SJSA1 (cell line): Measurements from ENCODE around the gene CCDC106. TPM values are rescaled to one million over a fixed set of nuclear protein-coding genes. Genes with fewer than 3 reads are reported as not detected.

Experiments used
- DNase-seq, 2 experiments: peaks; one replicate each; pipeline ENCODE4 v3.0.0-alpha.2; 2015 to 2020; ENCODE audit warnings: low spot score in 2 of 2, low read depth in 1 of 2
- H3K27ac ChIP-seq: fragments of 250-450 bp; sonication (Bioruptor Pico); 2 replicates; pipeline ENCODE4 v1.5.1; 2020; ENCODE audit warnings: mild to moderate bottlenecking, moderate library complexity
- H3K27me3 ChIP-seq: fragments of 250-450 bp; sonication (Bioruptor Pico); replicated peaks from 2 replicates; pipeline ENCODE4 v1.5.1; 2020; ENCODE audit warnings: mild to moderate bottlenecking, moderate library complexity
- H3K36me3 ChIP-seq: fragments of 250-450 bp; sonication (Bioruptor Pico); 2 replicates; pipeline ENCODE4 v1.5.1; 2020; ENCODE audit warnings: mild to moderate bottlenecking
- H3K4me1 ChIP-seq: fragments of 250-450 bp; sonication (Bioruptor Pico); replicated peaks from 2 replicates; pipeline ENCODE4 v1.6.1; 2021; ENCODE audit warnings: mild to moderate bottlenecking
- H3K4me3 ChIP-seq: fragments of 250-450 bp; sonication (Bioruptor Pico); 2 replicates; pipeline ENCODE4 v1.5.1; 2020; ENCODE audit warnings: mild to moderate bottlenecking
- H3K9me3 ChIP-seq: fragments of 250-450 bp; sonication (Bioruptor Pico); replicated peaks from 2 replicates; pipeline ENCODE4 v1.5.1; 2020; ENCODE audit warnings: mild to moderate bottlenecking
- total RNA-seq: library from RNA; depleted of rRNA; stranded (reverse); fragments of >200 nt; shearing (Covaris generic); gene quantifications from 2 replicates; pipeline ENCODE4 v1.2.3, GENCODE V29; 2014

CCDC106 gene
- total RNA-seq, 1 experiment from 2014 or later: 6.0 TPM

DNA sequence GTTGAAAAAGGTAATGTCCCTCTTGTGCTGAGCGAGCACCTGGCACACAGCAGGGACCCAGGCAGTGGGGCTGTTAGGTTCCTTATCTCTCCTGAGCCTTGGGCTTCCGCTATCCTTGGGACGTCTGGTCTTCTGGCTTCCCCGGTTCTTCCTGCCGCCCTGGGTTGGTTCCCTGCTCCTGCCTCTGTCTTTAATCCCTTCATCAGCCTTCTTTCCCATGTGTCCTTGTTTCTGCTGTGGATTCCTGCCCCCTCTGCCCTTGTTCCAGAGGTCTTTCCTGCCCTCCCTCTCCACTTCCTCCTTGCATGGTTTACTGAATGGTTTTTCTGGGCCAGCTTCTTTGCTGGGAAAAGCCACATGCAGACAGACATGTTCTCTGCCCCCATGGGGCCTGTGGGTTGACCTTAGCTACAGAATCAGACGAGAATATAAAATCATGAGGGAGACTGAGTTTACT lies 29.6 kb downstream of the CCDC106 start:
- peaks cover 84% of the 10 kb centered on the region for H3K36me3 ChIP-seq
- peaks cover 17% of the 10 kb centered on the region for H3K4me1 ChIP-seq
- no peak overlapping the region for H3K27ac ChIP-seq
- no peak for DNase-seq
- H3K4me3 ChIP-seq: no peak overlapping the region
- H3K9me3 ChIP-seq: no peaks in the 10 kb centered on the region; the same call in 1 of the 2 replicates
- no peaks in the 10 kb centered on the region for H3K27me3 ChIP-seq

DNA sequence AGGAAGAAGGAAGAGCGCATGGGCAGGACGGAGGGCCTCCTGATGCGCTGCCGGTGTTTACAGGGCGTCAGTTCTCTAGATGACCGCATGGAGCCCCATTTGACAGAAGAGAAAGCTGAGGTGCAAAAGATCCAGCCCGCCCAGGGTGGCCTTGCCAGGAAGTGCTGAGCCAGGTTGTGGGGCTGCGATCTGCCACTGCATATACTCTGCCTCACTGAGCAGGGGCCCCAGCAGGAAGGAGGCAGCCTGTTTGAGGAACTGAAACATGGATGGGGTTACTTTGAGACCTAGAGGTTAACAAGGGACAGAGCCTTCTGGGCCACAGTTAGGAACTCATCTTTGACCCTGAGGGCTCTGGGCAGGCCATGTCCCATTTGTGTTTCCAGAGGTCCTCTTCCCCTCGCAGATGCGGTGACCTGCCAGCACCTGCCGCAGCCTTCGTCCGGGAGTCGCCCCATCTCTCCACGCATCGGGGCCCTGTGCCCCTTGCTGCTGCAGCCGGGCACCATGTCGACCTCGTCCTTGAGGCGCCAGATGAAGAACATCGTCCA lies 30.2 kb downstream of the CCDC106 start:
- DNase-seq: no peak
- Histone ChIP-seq H3K36me3 (peaks cover 85% of the 10 kb centered on the region), H3K27me3 (no peaks in the 10 kb centered on the region), H3K9me3 (no peaks in the 10 kb centered on the region; the same call in 1 of the 2 replicates), H3K4me1 (peaks cover 17% of the 10 kb centered on the region), H3K4me3 (no peak overlapping the region), H3K27ac (no peak overlapping the region)

DNA sequence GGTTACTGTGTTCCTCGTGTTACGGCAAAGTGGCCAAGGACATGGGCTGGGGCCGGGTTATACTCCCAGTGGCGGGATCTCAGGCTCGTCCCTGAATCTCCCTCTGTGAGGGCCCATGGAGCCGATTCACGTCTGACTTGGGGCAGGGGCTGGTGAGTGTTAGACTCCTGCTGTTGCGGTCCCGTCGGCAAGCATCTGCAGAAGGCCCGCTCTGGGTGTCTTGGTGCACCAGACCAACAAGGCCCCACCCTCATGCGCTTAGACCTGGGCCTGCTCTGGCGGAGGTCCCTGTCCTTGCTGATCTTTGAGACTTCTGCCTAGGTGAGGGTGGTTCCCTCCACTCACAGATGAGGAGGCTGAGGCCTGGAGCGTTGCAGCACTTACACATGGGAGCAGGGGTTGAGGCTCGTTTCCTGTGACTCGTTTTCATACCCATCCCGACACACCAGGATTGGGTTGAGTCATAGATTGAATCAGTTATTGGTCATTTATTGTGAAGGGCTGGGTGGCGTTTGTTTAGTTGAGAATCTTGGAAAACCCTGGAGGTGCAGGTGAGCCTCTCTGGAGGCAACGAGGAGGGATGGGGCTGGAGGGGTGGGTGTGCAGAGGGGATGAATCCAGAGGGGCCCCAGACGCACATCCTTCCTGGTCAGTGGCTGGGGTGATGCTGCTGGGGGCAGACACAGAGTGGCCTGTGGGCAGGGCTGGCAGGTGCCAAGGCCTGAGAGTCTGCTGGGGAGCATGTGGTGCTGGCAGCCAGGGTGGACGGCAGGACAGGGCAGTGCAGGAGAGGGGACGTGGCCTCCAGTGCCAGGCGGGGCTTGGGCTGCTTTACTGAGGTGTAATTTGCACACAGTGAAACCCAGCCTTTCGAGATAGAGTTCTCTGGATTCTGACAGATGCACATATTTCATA lies 31.6 kb downstream of the CCDC106 start:
- Histone ChIP-seq H3K27ac (no peak overlapping the region), H3K4me3 (no peak overlapping the region), H3K27me3 (no peaks in the 10 kb centered on the region), H3K36me3 (peaks cover 87% of the 10 kb centered on the region), H3K9me3 (no peaks in the 10 kb centered on the region; the same call in 1 of the 2 replicates), H3K4me1 (peaks cover 13% of the 10 kb centered on the region)
- DNase-seq: no peak

DNA sequence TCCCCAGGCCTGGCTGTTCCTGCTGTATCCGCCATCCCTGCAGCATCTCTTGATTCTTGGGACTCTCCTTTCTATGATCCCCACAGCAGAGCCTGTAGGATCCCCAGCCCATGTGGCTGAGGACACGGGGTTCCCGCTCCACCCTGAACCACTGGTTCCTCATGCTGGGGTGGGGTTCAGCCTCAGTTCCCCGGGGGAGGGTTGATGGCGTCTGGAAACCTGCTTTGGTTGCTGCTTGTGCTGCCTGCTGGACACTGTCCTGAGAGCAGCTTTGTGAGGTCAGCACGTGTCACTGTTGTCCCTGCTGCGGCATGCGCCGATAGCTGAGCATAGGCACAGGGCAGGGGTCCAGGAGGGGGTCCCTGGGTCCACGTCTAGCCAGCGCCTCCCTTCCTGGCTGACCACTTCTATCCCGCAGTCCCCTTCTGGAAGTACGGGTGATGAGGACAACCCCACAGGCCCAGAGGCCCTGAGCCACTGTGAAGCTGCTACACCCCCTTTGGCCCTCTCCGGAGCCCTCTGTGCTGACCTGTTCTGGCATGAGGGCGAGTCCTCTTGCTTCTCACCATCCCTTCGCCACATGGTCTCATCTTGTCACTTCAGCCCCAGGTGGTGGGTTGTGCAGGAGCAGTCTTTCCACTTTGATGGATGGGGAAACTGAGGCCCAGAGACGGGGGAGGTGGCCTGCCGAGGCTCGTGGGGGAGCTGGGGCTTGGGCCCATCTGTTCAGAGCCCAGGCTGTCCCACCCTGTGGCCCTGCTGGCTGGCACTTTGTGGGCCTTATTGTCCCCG lies 32.5 kb downstream of the CCDC106 start:
- no peak for DNase-seq
- Histone ChIP-seq H3K9me3 (no peaks in the 10 kb centered on the region), H3K27ac (no peak overlapping the region), H3K4me3 (no peak overlapping the region), H3K36me3 (peaks cover 88% of the 10 kb centered on the region), H3K4me1 (peaks cover 11% of the 10 kb centered on the region), H3K27me3 (no peaks in the 10 kb centered on the region)

DNA sequence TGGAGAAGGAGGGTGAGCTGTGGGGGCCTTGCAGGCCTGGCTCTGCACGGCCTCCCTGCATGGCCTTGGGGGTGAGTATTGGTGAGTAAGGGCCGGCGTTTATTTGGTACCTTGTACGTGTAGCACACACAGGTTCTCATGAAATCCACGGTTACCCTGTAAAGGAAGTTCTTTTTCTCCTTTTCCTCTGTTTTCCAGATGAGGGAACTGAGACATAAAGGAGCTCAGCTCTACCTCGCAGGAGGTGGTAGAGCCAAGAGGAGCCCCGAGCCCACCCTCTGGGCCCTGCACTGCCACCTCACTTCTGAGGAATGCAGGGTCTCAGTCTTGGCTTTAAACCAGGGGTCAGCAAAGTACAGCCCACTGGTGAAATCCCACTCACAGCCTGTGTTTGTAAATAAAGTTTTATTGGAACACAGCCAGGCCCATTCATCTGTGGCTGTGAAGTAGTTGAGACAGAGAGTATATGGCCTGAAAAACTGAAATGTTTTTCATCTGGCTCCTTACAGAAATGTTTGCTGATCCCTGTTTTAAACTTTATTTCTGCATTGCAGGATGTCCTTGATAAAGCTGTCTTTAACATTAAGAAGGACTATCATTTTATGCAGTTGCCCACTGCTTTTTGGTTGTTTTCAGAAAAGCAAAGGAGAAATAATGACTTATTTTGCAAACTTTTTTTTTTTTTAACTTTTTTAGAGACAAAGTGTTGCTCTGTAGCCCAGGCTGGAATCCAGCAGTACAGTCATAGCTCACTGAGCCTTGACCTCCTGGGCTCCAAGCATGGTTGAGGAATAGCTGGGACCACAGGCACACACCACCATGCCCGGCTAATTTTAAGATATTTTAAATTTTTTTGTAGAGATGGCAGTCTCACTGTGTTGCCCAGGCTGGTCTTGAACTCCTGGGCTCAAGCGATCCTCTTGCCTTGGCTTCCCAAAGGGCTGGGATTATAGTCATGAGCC lies 33.4 kb downstream of the CCDC106 start:
- peaks cover 95% of the 10 kb centered on the region for H3K36me3 ChIP-seq
- H3K27me3 ChIP-seq: no peaks in the 10 kb centered on the region
- H3K27ac ChIP-seq: no peak overlapping the region
- H3K4me1 ChIP-seq: peaks cover 5% of the 10 kb centered on the region; the same call in 1 of the 2 replicates
- H3K4me3 ChIP-seq: no peak overlapping the region
- DNase-seq: no peak
- no peaks in the 10 kb centered on the region for H3K9me3 ChIP-seq

DNA sequence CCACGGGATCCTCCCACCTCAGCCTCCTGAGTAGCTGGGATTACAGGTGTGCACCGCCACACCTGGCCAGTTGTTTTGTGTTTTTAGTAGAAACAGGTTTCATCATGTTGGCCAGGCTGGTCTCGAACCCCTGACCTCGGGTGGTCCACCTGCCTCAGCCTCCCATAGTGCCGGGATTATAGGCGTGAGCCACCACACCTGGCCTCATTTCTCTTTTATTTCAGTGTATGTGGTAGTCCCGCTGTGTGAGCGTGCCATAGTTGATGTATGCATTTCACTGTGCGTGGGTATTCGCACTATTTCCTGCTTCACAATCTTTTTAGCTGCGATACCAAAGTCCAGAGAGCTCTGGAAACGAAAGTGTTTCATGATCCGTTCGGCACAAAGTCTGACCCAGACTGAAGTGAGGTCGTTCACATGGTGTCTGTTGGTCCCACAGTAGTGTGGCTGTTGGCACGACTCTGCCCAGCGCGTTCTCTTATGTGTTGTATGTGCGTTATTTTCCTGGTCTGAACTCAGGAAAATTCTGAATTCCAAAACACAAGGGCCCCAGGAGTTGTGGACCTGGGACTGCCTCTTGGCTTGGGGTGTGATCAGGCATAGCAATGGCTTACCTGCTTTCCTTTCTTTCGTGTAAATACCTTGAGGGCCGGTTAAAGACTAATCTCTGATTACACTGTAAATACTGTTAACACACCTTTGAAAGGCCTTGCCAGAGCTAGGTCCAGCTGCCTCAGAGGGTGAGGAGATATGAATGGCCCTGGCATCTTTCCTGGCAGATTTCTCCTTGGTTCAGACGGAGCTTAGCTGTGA lies 35.6 kb downstream of the CCDC106 start:
- no peak overlapping the region for H3K27ac ChIP-seq
- H3K9me3 ChIP-seq: no peaks in the 10 kb centered on the region
- no peaks in the 10 kb centered on the region for H3K4me1 ChIP-seq
- no peak for DNase-seq
- H3K4me3 ChIP-seq: no peak overlapping the region
- H3K27me3 ChIP-seq: no peaks in the 10 kb centered on the region
- peaks cover 86% of the 10 kb centered on the region for H3K36me3 ChIP-seq

DNA sequence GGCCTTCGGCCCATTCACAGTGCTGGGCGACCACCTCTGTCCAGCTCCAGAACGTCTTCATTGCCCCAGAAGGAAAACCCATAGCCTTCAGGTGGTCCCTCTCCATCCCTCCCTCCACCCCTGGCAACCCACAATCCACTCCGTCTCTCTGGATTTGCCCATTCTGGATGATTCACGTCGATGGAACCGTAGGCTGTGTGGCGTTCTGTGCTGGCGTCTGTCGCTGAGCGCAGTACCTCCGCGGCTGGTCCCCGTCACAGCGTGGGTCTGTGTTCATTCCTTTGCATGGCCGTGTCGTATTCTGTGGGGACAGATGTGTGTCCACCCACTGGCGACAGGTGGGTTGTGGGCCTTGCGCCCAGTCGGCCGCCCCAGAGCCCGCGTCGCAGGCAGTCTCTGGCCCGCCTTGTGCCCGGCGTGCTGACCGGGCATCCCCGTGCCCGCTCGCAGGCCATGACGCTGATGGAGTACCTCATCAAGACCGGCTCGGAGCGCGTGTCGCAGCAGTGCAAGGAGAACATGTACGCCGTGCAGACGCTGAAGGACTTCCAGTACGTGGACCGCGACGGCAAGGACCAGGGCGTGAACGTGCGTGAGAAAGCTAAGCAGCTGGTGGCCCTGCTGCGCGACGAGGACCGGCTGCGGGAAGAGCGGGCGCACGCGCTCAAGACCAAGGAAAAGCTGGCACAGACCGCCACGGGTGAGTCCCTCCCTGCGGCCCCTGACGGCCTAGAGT lies 37.1 kb downstream of the CCDC106 start:
- no peaks in the 10 kb centered on the region for H3K4me1 ChIP-seq
- H3K4me3 ChIP-seq: no peak overlapping the region
- no peaks in the 10 kb centered on the region for H3K27me3 ChIP-seq
- no peaks in the 10 kb centered on the region for H3K9me3 ChIP-seq
- peaks cover 85% of the 10 kb centered on the region for H3K36me3 ChIP-seq
- DNase-seq: no peak
- no peak overlapping the region for H3K27ac ChIP-seq

DNA sequence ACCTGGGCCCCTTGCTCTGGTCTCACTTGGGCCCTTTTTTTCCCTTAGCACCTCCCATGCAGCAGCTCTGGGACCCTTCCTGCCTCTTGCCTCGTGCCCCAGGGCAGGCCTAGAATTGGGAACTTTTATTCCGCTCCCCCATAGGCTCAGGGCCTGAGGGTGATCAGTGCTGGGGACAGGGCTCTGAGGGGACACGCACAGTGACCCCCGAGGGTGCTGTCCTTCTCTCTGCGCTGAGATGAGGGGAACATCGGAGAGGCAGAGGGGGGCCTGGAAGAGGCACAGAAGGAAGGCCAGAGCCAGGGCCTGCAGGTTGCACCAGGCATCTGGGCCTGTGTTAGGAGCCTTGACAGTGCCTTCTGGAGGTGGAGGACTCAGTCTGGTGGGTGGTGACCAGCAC lies 37.8 kb downstream of the CCDC106 start:
- H3K9me3 ChIP-seq: no peaks in the 10 kb centered on the region
- H3K36me3 ChIP-seq: peaks cover 84% of the 10 kb centered on the region
- H3K27me3 ChIP-seq: no peaks in the 10 kb centered on the region
- no peaks in the 10 kb centered on the region for H3K4me1 ChIP-seq
- H3K27ac ChIP-seq: no peak overlapping the region
- no peak overlapping the region for H3K4me3 ChIP-seq
- DNase-seq: no peak

DNA sequence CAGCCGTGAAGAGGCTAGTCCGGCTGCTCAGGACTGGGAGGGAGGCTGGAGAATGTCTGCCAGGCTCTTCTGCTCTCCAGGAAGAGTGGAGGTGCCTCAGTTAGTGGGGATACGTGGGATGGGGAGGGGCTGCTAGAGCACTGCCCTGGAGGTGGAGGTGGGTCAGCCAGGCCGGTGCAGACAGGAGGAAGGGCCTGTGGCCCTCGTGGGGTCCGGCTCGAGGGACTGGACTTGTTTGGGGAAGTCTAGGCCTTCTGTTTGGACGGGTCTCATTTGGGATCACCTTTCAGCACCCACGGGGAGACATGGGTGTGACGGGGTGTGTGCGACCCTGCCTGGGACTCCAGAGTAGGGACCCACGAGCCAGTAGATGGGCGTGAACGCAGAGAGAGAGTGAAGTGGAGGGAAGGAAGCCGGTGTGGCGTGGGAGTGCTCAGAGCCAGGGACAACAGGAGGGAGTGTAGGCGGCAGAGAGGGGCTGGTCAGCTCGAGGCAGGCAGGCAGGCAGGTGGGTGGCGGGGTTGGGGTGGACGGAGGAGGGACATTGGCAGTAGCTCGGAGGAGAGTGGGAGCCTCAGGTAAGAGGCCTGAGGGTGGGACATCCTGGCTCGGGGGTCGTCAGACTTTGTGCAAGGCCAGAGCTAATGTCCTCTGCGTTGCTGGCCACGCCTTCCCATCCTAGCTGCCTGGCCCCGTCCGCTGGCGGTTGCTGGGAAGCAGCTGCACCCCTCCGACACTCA lies 38.5 kb downstream of the CCDC106 start:
- Histone ChIP-seq H3K36me3 (peaks cover 84% of the 10 kb centered on the region), H3K9me3 (no peaks in the 10 kb centered on the region), H3K4me1 (no peaks in the 10 kb centered on the region), H3K4me3 (no peak overlapping the region), H3K27me3 (no peaks in the 10 kb centered on the region), H3K27ac (no peak overlapping the region)
- DNase-seq: no peak

DNA sequence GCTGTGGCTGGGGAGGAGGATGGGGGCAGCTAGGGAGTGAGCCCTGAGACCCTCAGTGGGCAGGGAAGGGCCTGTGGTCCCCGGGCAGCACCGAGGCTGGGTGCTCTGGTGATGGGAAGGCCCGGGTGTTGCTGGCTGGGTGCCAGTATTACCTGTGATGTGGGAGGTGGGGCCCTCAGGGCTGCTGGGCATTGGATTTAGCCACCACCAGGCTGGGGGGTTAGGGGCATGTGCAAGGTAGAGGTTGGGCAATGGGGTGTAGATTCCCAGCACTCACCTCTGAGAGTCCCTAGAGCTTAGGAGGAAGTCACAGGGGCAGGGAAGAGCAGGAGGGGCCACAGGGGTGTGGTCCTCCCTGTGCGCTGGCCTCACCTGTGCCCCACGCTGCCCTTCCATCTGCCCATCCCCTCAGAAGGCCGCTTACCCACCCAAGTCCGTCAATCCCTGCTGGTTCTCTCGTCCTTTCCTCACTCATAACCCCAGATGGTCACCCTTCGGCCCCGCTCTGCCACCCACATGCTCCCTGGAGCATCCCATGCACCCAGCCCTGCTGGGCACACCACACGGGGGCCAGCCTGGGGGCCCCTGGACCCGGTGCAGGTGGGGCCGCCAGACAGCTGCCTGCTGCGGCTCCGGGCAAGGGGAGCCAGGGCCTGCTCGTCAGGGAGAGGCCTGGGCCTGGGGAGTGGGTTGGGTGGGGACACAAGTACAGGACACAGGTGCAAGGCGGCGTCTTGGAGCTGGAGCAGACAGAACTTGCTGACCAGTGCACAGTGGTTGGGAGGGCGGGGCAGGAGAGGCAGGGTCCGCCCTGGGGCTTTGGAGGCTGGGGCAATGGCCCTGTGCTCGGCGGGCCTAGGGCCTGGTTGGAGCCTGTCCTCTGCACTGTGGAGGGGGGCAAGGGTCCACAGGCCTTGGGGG lies 39.5 kb downstream of the CCDC106 start:
- H3K4me3 ChIP-seq: no peak overlapping the region

More for the DNA sequence above, 39.5 kb downstream of the CCDC106 start:
- peaks cover 78% of the 10 kb centered on the region for H3K36me3 ChIP-seq
- H3K4me1 ChIP-seq: no peaks in the 10 kb centered on the region
- H3K27me3 ChIP-seq: no peaks in the 10 kb centered on the region
- no peak for DNase-seq
- H3K9me3 ChIP-seq: no peaks in the 10 kb centered on the region
- no peak overlapping the region for H3K27ac ChIP-seq
